Esophagus squamous epithelium (tissue), 5 donors: ENCODE measurements around the gene CACNB4. TPM values are rescaled to one million over a fixed set of nuclear protein-coding genes. Genes with fewer than 3 reads are reported as not detected.

Experiments used
- DNase-seq: peaks from one replicate; lab custom pipeline; 2025; lab: John Stamatoyannopoulos, UW
- H3K27ac ChIP-seq, 4 donors: fragments of 200-600 bp; sonication (generic); one replicate each; pipeline ENCODE4 v1.5.1; 2016 to 2019; ENCODE audit warnings: mild to moderate bottlenecking in 1 of 4
- H3K27me3 ChIP-seq, 4 donors: fragments of 200-600 bp; sonication (generic); 1 replicate in 3 of 4; 2 replicates in 1 of 4; pipeline versions ENCODE4 v1.5.1 to v1.6.0; 2017 to 2021; ENCODE audit warnings: antibody characterized with exemption in 1 of 4
- H3K36me3 ChIP-seq, 3 donors: fragments of 200-600 bp; sonication (generic); one replicate each; pipeline ENCODE4 v1.5.1; 2016 to 2019
- H3K4me1 ChIP-seq, 3 donors: fragments of 200-600 bp; sonication (generic); one replicate each; pipeline ENCODE4 v1.5.1; 2017 to 2019
- H3K4me3 ChIP-seq, 4 donors: fragments of 200-600 bp; sonication (generic); 1 replicate in 3 of 4; 2 replicates in 1 of 4; pipeline ENCODE4 v1.5.1; 2016 to 2019; ENCODE audit warnings: mild to moderate bottlenecking in 2 of 4, moderate library complexity in 1 of 4
- H3K9me3 ChIP-seq, 3 donors: fragments of 200-600 bp; sonication (generic); one replicate each; pipeline ENCODE4 v1.5.1; 2016 to 2019
- CTCF ChIP-seq, 6 experiments: fragments of 450-650 bp in 4 of 6; fragments of 200-600 bp in 2 of 6; sonication (generic) in 2 of 6; IDR thresholded peaks; one replicate each; pipeline ENCODE4 v1.5.1; 2016 to 2019; ENCODE audit warnings: antibody characterized with exemption in 6 of 6, mild to moderate bottlenecking in 4 of 6, moderate library complexity in 4 of 6
- POLR2A ChIP-seq, 4 donors: fragments of 450-650 bp; IDR thresholded peaks; one replicate each; pipeline ENCODE4 v1.6.1; 2017; ENCODE audit warnings: antibody characterized with exemption in 4 of 4, mild to moderate bottlenecking in 4 of 4, moderate library complexity in 3 of 4
- WGBS, 2 donors: methylation state at CpG; one replicate each; pipeline ENCODE4 v1.1.5; 2018; 5-methylcytosine and 5-hydroxymethylcytosine counted together
- intact Hi-C: fragments of 100-400 bp; cut with DNase I; formaldehyde crosslinking; loops from one replicate; pipeline ENCODE4 v1.15.0; 2022
- total RNA-seq, 4 donors: library from RNA; depleted of rRNA; stranded (reverse); fragments of >200 nt; gene quantifications; one replicate each; pipeline ENCODE4 v1.1.0, GENCODE V29; 2016
- donor health status: DM: yes; HTN: yes; CAD: no.

CACNB4 gene
- total RNA-seq, 4 donors from 2014 or later: 6.1 to 11.1 (median 7.2) TPM

GRCh38 chr2:152055366-152056108, 43.3 kb downstream of the CACNB4 start:
- H3K27ac ChIP-seq: no peak overlapping the region
- WGBS, 2 donors: 71 to 79% methylated on average over 8 of the region's 8 CpGs

GRCh38 chr2:152054593-152054992, 44.3 kb downstream of the CACNB4 start:
- Histone ChIP-seq H3K27me3 (no peaks in the 10 kb centered on the region), H3K4me1 (no peaks in the 10 kb centered on the region), H3K9me3 (peaks cover 0 to 6% (median 0%) of the 10 kb centered on the region in 3 donors), H3K4me3 (no peak overlapping the region), H3K27ac (no peak overlapping the region), H3K36me3 (no peaks in the 10 kb centered on the region)
- TF ChIP-seq CTCF (IDR thresholded peaks at IDR 0.05): peak in 1 of 6 experiments; percentile 21
- no peak for TF ChIP-seq POLR2A (IDR thresholded peaks at IDR 0.05)
- WGBS, 2 donors: 9 to 21% methylated on average over 2 of the region's 2 CpGs
- DNase-seq: no peak
- intact Hi-C loops: no loop called here

More at GRCh38 chr2:152055366-152056108, 43.3 kb downstream of the CACNB4 start:
- H3K36me3 ChIP-seq: no peaks in the 10 kb centered on the region
- H3K27me3 ChIP-seq: no peaks in the 10 kb centered on the region
- peaks cover 0 to 6% (median 0%) of the 10 kb centered on the region in 3 donors for H3K9me3 ChIP-seq
- intact Hi-C loops: no loop called here
- TF ChIP-seq CTCF (IDR thresholded peaks at IDR 0.05) (no peak), POLR2A (IDR thresholded peaks at IDR 0.05) (no peak)
- H3K4me3 ChIP-seq: no peak overlapping the region
- H3K4me1 ChIP-seq: no peaks in the 10 kb centered on the region
- DNase-seq: no peak

GRCh38 chr2:152051436-152051835, 47.4 kb downstream of the CACNB4 start:
- no peaks in the 10 kb centered on the region for H3K9me3 ChIP-seq
- WGBS, 2 donors: 85 to 89% methylated on average over 3 of the region's 3 CpGs
- intact Hi-C loops: no loop called here

GRCh38 chr2:152050915-152051314, 47.9 kb downstream of the CACNB4 start:
- Histone ChIP-seq H3K4me1 (no peaks in the 10 kb centered on the region), H3K9me3 (no peaks in the 10 kb centered on the region), H3K4me3 (no peak overlapping the region), H3K27me3 (no peaks in the 10 kb centered on the region), H3K36me3 (no peaks in the 10 kb centered on the region), H3K27ac (no peak overlapping the region)
- intact Hi-C loops: no loop called here
- TF ChIP-seq POLR2A (IDR thresholded peaks at IDR 0.05): no peak
- no peak for TF ChIP-seq CTCF (IDR thresholded peaks at IDR 0.05)
- 80 to 84% methylated on average over 6 of the region's 6 CpGs for WGBS, 2 donors
- no peak for DNase-seq

More at GRCh38 chr2:152051436-152051835, 47.4 kb downstream of the CACNB4 start:
- TF ChIP-seq POLR2A (IDR thresholded peaks at IDR 0.05) (no peak), CTCF (IDR thresholded peaks at IDR 0.05) (no peak)
- Histone ChIP-seq H3K27ac (no peak overlapping the region), H3K36me3 (no peaks in the 10 kb centered on the region), H3K27me3 (no peaks in the 10 kb centered on the region), H3K4me1 (no peaks in the 10 kb centered on the region), H3K4me3 (no peak overlapping the region)
- no peak for DNase-seq

GRCh38 chr2:152050341-152050740, 48.5 kb downstream of the CACNB4 start:
- intact Hi-C loops: no loop called here

More at GRCh38 chr2:152050341-152050740, 48.5 kb downstream of the CACNB4 start:
- Histone ChIP-seq H3K27ac (no peak overlapping the region), H3K4me1 (no peaks in the 10 kb centered on the region), H3K4me3 (no peak overlapping the region), H3K9me3 (no peaks in the 10 kb centered on the region), H3K27me3 (no peaks in the 10 kb centered on the region), H3K36me3 (no peaks in the 10 kb centered on the region)
- WGBS, 2 donors: 66 to 70% methylated on average over 3 of the region's 3 CpGs
- DNase-seq: no peak
- TF ChIP-seq POLR2A (IDR thresholded peaks at IDR 0.05): no peak
